Liver (tissue), 3 donors: ENCODE measurements around the gene ASCC1.

ENCODE experiments used
- ATF3 ChIP-seq: IDR thresholded peaks from 2 replicates; pipeline ENCODE4 v1.6.1; 2016; ENCODE audit warnings: antibody characterized with exemption
- CTCF ChIP-seq: fragments of 150-350 bp; IDR thresholded peaks from 2 replicates; pipeline ENCODE4 v1.5.1; 2017; ENCODE audit warnings: improper control_type of control experiment, low read depth, low read length; ENCODE audit not compliant: missing input control
- EGR1 ChIP-seq, 2 donors: IDR thresholded peaks; 2 replicates each; pipeline ENCODE4 v1.6.1; 2016 to 2018; ENCODE audit warnings: antibody characterized with exemption in 2 of 2, low read depth in 2 of 2
- FOXA1 ChIP-seq: IDR thresholded peaks from 2 replicates; pipeline ENCODE4 v1.6.1; 2016; ENCODE audit warnings: antibody characterized with exemption
- JUND ChIP-seq, 2 donors: IDR thresholded peaks; 2 replicates each; pipeline ENCODE4 v1.6.1; 2016; ENCODE audit warnings: antibody characterized with exemption in 2 of 2
- MAX ChIP-seq: IDR thresholded peaks from 2 replicates; pipeline ENCODE4 v1.6.1; 2016; ENCODE audit warnings: antibody characterized with exemption
- RAD21 ChIP-seq, 2 donors: IDR thresholded peaks; 2 replicates each; pipeline ENCODE4 v1.6.1; 2016; ENCODE audit warnings: antibody characterized with exemption in 2 of 2, mild to moderate bottlenecking in 2 of 2
- REST ChIP-seq: IDR thresholded peaks from 2 replicates; pipeline ENCODE4 v1.6.1; 2016; ENCODE audit warnings: antibody characterized with exemption, mild to moderate bottlenecking
- RXRA ChIP-seq, 2 donors: IDR thresholded peaks; 2 replicates each; pipeline ENCODE4 v1.6.1; 2017 to 2018; ENCODE audit warnings: antibody characterized with exemption in 2 of 2, mild to moderate bottlenecking in 1 of 2
- TAF1 ChIP-seq: conservative IDR thresholded peaks from 2 replicates; pipeline ENCODE4 v1.6.1; 2016; ENCODE audit warnings: antibody characterized with exemption, mild to moderate bottlenecking
- YY1 ChIP-seq: IDR thresholded peaks from 2 replicates; pipeline ENCODE4 v1.6.1; 2016; ENCODE audit warnings: antibody characterized with exemption, mild to moderate bottlenecking
- donor health status: healthy.
- donor health status: healthy.

- TF ChIP-seq RAD21 (IDR thresholded peaks at IDR 0.05) (no peak), EGR1 (IDR thresholded peaks at IDR 0.05; ENCODE audit: low read depth in 2 of 2) (no peak), ATF3 (no peak), CTCF (no peak), JUND (IDR thresholded peaks at IDR 0.05) (no peak), MAX (no peak), REST (no peak), YY1 (no peak), FOXA1 (no peak), RXRA (IDR thresholded peaks at IDR 0.05) (no peak), TAF1 (no peak)
Measured at GRCh38 chr10:72253578-72253977, 37.5 kb upstream of the ASCC1 start.
